GM21367 (cell line): ENCODE measurements around the gene TMEM45B.
"Not testable (repeated sequence)": the region's sequence is repeated elsewhere in the genome, so short reads cannot be mapped to it uniquely, and the experiment has no call there.

Experiments
- ATAC-seq: cut with Tn5 transposase; IDR thresholded peaks from one replicate; pipeline ENCODE4 v1.9.1; 2021; ENCODE audit not compliant: unreplicated experiment

TMEM45B gene

GRCh38 chr11:129815596-129816461 is at the start of gene TMEM45B:
TMEM45B (plus strand) TSS chr11:129815848; CDS start chr11:129852483, 36,635 bp downstream.
- no peak for ATAC-seq

GRCh38 chr11:129766898-129767604 is 48.6 kb upstream of the TMEM45B start:
- no peak for ATAC-seq

- no peak for ATAC-seq
These were observed 47.8 kb upstream of the TMEM45B start for GRCh38 chr11:129767827-129768226.

GRCh38 chr11:129768356-129768755 is 47.3 kb upstream of the TMEM45B start:
- no peak for ATAC-seq

- ATAC-seq, result no peak
These were observed 46.6 kb upstream of the TMEM45B start for GRCh38 chr11:129769059-129769458.

- ATAC-seq, result no peak
These were observed 44.7 kb upstream of the TMEM45B start for GRCh38 chr11:129770993-129771392.

GRCh38 chr11:129771456-129771855 is 44.2 kb upstream of the TMEM45B start:
- not testable (repeated sequence) for ATAC-seq

GRCh38 chr11:129778877-129779276 is 36.8 kb upstream of the TMEM45B start:
- ATAC-seq, result no peak

- no peak for ATAC-seq
These were observed 36.3 kb upstream of the TMEM45B start for GRCh38 chr11:129779342-129779741.

GRCh38 chr11:129785383-129786111 is 30.1 kb upstream of the TMEM45B start:
- ATAC-seq, result no peak

GRCh38 chr11:129786112-129786416 is 29.6 kb upstream of the TMEM45B start:
- ATAC-seq, result not testable (repeated sequence)

- ATAC-seq, result no peak
These were observed 28.0 kb upstream of the TMEM45B start for GRCh38 chr11:129787532-129788155.

- ATAC-seq, result no peak
These were observed 27.4 kb upstream of the TMEM45B start for GRCh38 chr11:129788278-129788677.

- no peak for ATAC-seq
These were observed 25.5 kb upstream of the TMEM45B start for GRCh38 chr11:129790106-129790505.

- no peak for ATAC-seq
These were observed 24.1 kb upstream of the TMEM45B start for GRCh38 chr11:129791515-129791914.

- no peak for ATAC-seq
These were observed 23.0 kb upstream of the TMEM45B start for GRCh38 chr11:129792663-129793062.

GRCh38 chr11:129795089-129795488 is 20.6 kb upstream of the TMEM45B start:
- ATAC-seq, result no peak

- no peak for ATAC-seq
These were observed 17.4 kb upstream of the TMEM45B start for GRCh38 chr11:129798212-129798611.

- ATAC-seq, result not testable (repeated sequence)
These were observed 15.5 kb upstream of the TMEM45B start for GRCh38 chr11:129800162-129800561.

GRCh38 chr11:129800655-129801054 is 15.0 kb upstream of the TMEM45B start:
- ATAC-seq, result no peak

- no peak for ATAC-seq
These were observed 12.1 kb upstream of the TMEM45B start for GRCh38 chr11:129803533-129803932.
